Caco-2 (cell line): Measurements from ENCODE around the gene NDRG4. TPM values are rescaled to one million over a fixed set of nuclear protein-coding genes. Genes with fewer than 3 reads are reported as not detected.

Source experiments
- BruUV-seq: library from RNA; stranded (reverse); fragments of 400-500 nt; replicated peaks from 2 replicates; lab custom pipeline; 2021; lab: Mats Ljungman, UMichigan
- CTCF ChIA-PET: fragments of 300-600 bp; sonication (Branson Sonifier 250); formaldehyde crosslinking; loops from one replicate; lab custom pipeline; 2022; ENCODE audit warnings: antibody characterized with exemption; lab: Charles Lee
- POLR2A ChIA-PET: fragments of 300-600 bp; sonication (Branson Sonifier 250); formaldehyde crosslinking; loops from one replicate; lab custom pipeline; 2022; ENCODE audit warnings: antibody characterized with exemption; lab: Charles Lee
- DNase-seq, 2 experiments: peaks; one replicate each; pipeline versions ENCODE4 v3.0.0 to v3.0.0-alpha.2; 2020 to 2022
- H3K27me3 ChIP-seq: replicated peaks from 2 replicates; pipeline ENCODE4 v1.6.0; 2011; ENCODE audit warnings: low read length; ENCODE audit not compliant: control insufficient read depth, insufficient read depth
- H3K36me3 ChIP-seq: 2 replicates; pipeline ENCODE4 v1.5.1; 2011; ENCODE audit warnings: low read length; ENCODE audit not compliant: control insufficient read depth, insufficient read depth
- H3K4me1 ChIP-seq: fragments of 250-450 bp; sonication (Bioruptor Pico); 2 replicates; pipeline ENCODE4 v1.5.1; 2020; ENCODE audit warnings: mild to moderate bottlenecking
- H3K4me3 ChIP-seq: 2 replicates; pipeline ENCODE4 v1.5.1; 2011; ENCODE audit warnings: low read depth, mild to moderate bottlenecking, control low read depth, low read length
- H3K9me3 ChIP-seq: fragments of 250-450 bp; sonication (Bioruptor Pico); 2 replicates; pipeline ENCODE4 v1.5.1; 2020; ENCODE audit warnings: mild to moderate bottlenecking, moderate library complexity
- H3K27ac Mint-ChIP-seq: one replicate; pipeline ENCODE4 v1.8.0; 2022; ENCODE audit warnings: mixed read lengths; ENCODE audit not compliant: unreplicated experiment
- H3K27me3 Mint-ChIP-seq: one replicate; pipeline ENCODE4 v1.8.0; 2022; ENCODE audit warnings: mixed read lengths; ENCODE audit not compliant: insufficient read depth, unreplicated experiment
- H3K36me3 Mint-ChIP-seq: one replicate; pipeline ENCODE4 v1.8.0; 2022; ENCODE audit warnings: mild to moderate bottlenecking, mixed read lengths; ENCODE audit not compliant: insufficient read depth, unreplicated experiment
- H3K4me1 Mint-ChIP-seq: one replicate; pipeline ENCODE4 v1.8.0; 2022; ENCODE audit warnings: low read depth, mixed read lengths; ENCODE audit not compliant: unreplicated experiment
- H3K4me3 Mint-ChIP-seq: one replicate; pipeline ENCODE4 v1.8.0; 2022; ENCODE audit warnings: mild to moderate bottlenecking, moderate library complexity, mixed read lengths; ENCODE audit not compliant: unreplicated experiment
- H3K9me3 Mint-ChIP-seq: one replicate; pipeline ENCODE4 v1.8.0; 2022; ENCODE audit warnings: mixed read lengths; ENCODE audit not compliant: unreplicated experiment
- intact Hi-C: fragments of 100-400 bp; cut with micrococcal nuclease; formaldehyde crosslinking; loops from one replicate; pipeline ENCODE4 v1.10.0; 2022; ENCODE audit not compliant: unreplicated experiment
- total RNA-seq: library from RNA; stranded (reverse); gene quantifications from 2 replicates; pipeline ENCODE4 v1.2.3, GENCODE V29; 2022
- TF ChIP-seq, protein P1 (sequence below), 2 experiments: fragments of 200-600 bp in 1 of 2; IDR thresholded peaks; 1 replicate in 1 of 2; 2 replicates in 1 of 2; pipeline versions ENCODE4 v1.5.1 to v1.8.0; 2011 to 2022; ENCODE audit warnings: antibody characterized with exemption in 1 of 2, control low read depth in 1 of 2, inconsistent platforms in 1 of 2, low read depth in 1 of 2, low read length in 1 of 2, mild to moderate bottlenecking in 1 of 2, moderate library complexity in 1 of 2; ENCODE audit not compliant: insufficient read depth in 1 of 2, severe bottlenecking in 1 of 2, unreplicated experiment in 1 of 2

NDRG4 gene
- total RNA-seq, 1 experiment from 2014 or later, result 10.7 TPM

- POLR2A ChIA-PET, result interaction anchor here (0.5 kb wide), 1 partner anchor 52 kb away, joined by 10 read pairs; no protein-coding TSS in a partner anchor
- TF ChIP-seq, protein P1, sequence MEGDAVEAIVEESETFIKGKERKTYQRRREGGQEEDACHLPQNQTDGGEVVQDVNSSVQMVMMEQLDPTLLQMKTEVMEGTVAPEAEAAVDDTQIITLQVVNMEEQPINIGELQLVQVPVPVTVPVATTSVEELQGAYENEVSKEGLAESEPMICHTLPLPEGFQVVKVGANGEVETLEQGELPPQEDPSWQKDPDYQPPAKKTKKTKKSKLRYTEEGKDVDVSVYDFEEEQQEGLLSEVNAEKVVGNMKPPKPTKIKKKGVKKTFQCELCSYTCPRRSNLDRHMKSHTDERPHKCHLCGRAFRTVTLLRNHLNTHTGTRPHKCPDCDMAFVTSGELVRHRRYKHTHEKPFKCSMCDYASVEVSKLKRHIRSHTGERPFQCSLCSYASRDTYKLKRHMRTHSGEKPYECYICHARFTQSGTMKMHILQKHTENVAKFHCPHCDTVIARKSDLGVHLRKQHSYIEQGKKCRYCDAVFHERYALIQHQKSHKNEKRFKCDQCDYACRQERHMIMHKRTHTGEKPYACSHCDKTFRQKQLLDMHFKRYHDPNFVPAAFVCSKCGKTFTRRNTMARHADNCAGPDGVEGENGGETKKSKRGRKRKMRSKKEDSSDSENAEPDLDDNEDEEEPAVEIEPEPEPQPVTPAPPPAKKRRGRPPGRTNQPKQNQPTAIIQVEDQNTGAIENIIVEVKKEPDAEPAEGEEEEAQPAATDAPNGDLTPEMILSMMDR (IDR thresholded peaks at IDR 0.05; ENCODE audit: insufficient read depth in 1 of 2, low read depth in 1 of 2, low read length in 1 of 2, severe bottlenecking in 1 of 2, unreplicated experiment in 1 of 2), result no peak
- Mint-ChIP-seq H3K27me3 (peaks cover 16% of the 10 kb centered on the region), H3K27ac (no peak overlapping the region), H3K36me3 (no peaks in the 10 kb centered on the region), H3K9me3 (no peaks in the 10 kb centered on the region), H3K4me1 (peaks cover 10% of the 10 kb centered on the region), H3K4me3 (peak overlapping the region; percentile 67)
- peaks cover 10% of the 10 kb centered on the region for H3K4me1 ChIP-seq
- H3K4me3 ChIP-seq, result peak overlapping the region; percentile 40
- no peaks in the 10 kb centered on the region for H3K9me3 ChIP-seq
- H3K36me3 ChIP-seq, result no peaks in the 10 kb centered on the region
- no TSS peak for BruUV-seq
- no peak for DNase-seq
- intact Hi-C loops, result no loop called here
- CTCF ChIA-PET, result interaction anchor here (1.2 kb wide), 1 partner anchor 25 kb away, joined by 4 read pairs; no protein-coding TSS in a partner anchor
- H3K27me3 ChIP-seq, result peaks cover 3% of the 10 kb centered on the region
Observed at GRCh38 chr16:58462997-58463941, 36.7 kb upstream of the NDRG4 start.

- Mint-ChIP-seq H3K9me3 (no peaks in the 10 kb centered on the region), H3K4me3 (peak overlapping the region; percentile 63), H3K36me3 (no peaks in the 10 kb centered on the region), H3K27me3 (peaks cover 16% of the 10 kb centered on the region), H3K27ac (no peak overlapping the region), H3K4me1 (peaks cover 10% of the 10 kb centered on the region)
- Histone ChIP-seq H3K4me3 (peak overlapping the region; percentile 40), H3K36me3 (no peaks in the 10 kb centered on the region), H3K9me3 (no peaks in the 10 kb centered on the region), H3K4me1 (peaks cover 10% of the 10 kb centered on the region), H3K27me3 (peaks cover 3% of the 10 kb centered on the region)
- peak in 1 of 2 experiments; percentile 57 for DNase-seq
- ChIA-PET POLR2A (no interaction called here), CTCF (interaction anchor here (0.6 to 1.3 kb wide), 3 partner anchors 24 to 292 kb away, joined by 3 to 4 read pairs (median 3); no protein-coding TSS in a partner anchor)
- no TSS peak for BruUV-seq
- intact Hi-C loops, result loop anchor here (1.0 kb wide), 1 partner anchor 23 kb away; no protein-coding TSS in a partner anchor
- TF ChIP-seq, protein P1 (IDR thresholded peaks at IDR 0.05; ENCODE audit: insufficient read depth in 1 of 2, low read depth in 1 of 2, low read length in 1 of 2, severe bottlenecking in 1 of 2, unreplicated experiment in 1 of 2), result no peak
Observed at GRCh38 chr16:58464047-58464915, 35.7 kb upstream of the NDRG4 start.
